HG03575 (cell line): ENCODE measurements around the gene TMEM80.

Source experiments
- ATAC-seq: cut with Tn5 transposase; IDR thresholded peaks from one replicate; pipeline ENCODE4 v1.9.1; 2021; ENCODE audit not compliant: unreplicated experiment, insufficient number of reproducible peaks, low FRiP score; ENCODE audit errors: extremely low read depth

TMEM80 gene

GRCh38 chr11:696955-697491 is 1.4 kb downstream of the TMEM80 start:
- ATAC-seq: no peak

- ATAC-seq: no peak
Measured at GRCh38 chr11:697811-698311, 2.2 kb downstream of the TMEM80 start.

GRCh38 chr11:698493-699115 is 3.0 kb downstream of the TMEM80 start:
- ATAC-seq: no peak

GRCh38 chr11:699116-699508 is 3.5 kb downstream of the TMEM80 start:
- no peak for ATAC-seq

GRCh38 chr11:699753-700152 is 4.1 kb downstream of the TMEM80 start:
- ATAC-seq: no peak

GRCh38 chr11:701741-702461 is 6.3 kb downstream of the TMEM80 start:
- no peak for ATAC-seq

- no peak for ATAC-seq
Measured at GRCh38 chr11:702462-703461, 7.1 kb downstream of the TMEM80 start.

GRCh38 chr11:703506-703905 is 7.9 kb downstream of the TMEM80 start:
- ATAC-seq: no peak

GRCh38 chr11:704228-704674 is 8.6 kb downstream of the TMEM80 start:
- ATAC-seq: no peak

- no peak for ATAC-seq
Measured at GRCh38 chr11:704781-705645, 9.4 kb downstream of the TMEM80 start.

- ATAC-seq: no peak
Measured at GRCh38 chr11:705646-706438, 10.2 kb downstream of the TMEM80 start, which contains the start of gene EPS8L2. Gene EPS8L2 (plus strand): TSS chr11:706231. CDS start chr11:709408, 3,177 bp downstream.

GRCh38 chr11:706439-706956 is 10.9 kb downstream of the TMEM80 start:
- no peak for ATAC-seq

GRCh38 chr11:706957-707816 is 11.6 kb downstream of the TMEM80 start:
- ATAC-seq: no peak

- ATAC-seq: no peak
Measured at GRCh38 chr11:707817-708420, 12.3 kb downstream of the TMEM80 start.

- ATAC-seq: no peak
Measured at GRCh38 chr11:708511-708910, 12.9 kb downstream of the TMEM80 start.
